Transverse colon (tissue), 4 donors: ENCODE data around the gene KCNK5. TPM values are rescaled to one million over a fixed set of nuclear protein-coding genes. Genes with fewer than 3 reads are reported as not detected.

Experiments
- DNase-seq: peaks from one replicate; pipeline ENCODE4 v3.0.0-alpha.2; 2019
- H3K27ac ChIP-seq, 4 donors: fragments of 200-600 bp; sonication (generic); 2 replicates each; pipeline ENCODE4 v1.5.1; 2016 to 2018; ENCODE audit warnings: inconsistent platforms in 4 of 4
- H3K27me3 ChIP-seq: fragments of 200-600 bp; sonication (generic); 2 replicates; pipeline ENCODE4 v1.5.1; 2017; ENCODE audit warnings: inconsistent platforms
- H3K36me3 ChIP-seq, 4 donors: fragments of 200-600 bp; sonication (generic); 2 replicates each; pipeline ENCODE4 v1.5.1; 2017 to 2019; ENCODE audit warnings: inconsistent platforms in 4 of 4
- H3K4me1 ChIP-seq, 4 donors: fragments of 200-600 bp; sonication (generic); 2 replicates each; pipeline ENCODE4 v1.5.1; 2017 to 2020; ENCODE audit warnings: inconsistent platforms in 4 of 4
- H3K4me3 ChIP-seq, 4 donors: fragments of 200-600 bp; sonication (generic); 1 replicate in 1 of 4; 2 replicates in 3 of 4; pipeline versions ENCODE4 v1.5.1 to v1.6.1; 2017 to 2019; ENCODE audit warnings: inconsistent platforms in 4 of 4
- H3K9me3 ChIP-seq, 2 donors: fragments of 200-600 bp; sonication (generic); 2 replicates each; pipeline ENCODE4 v1.5.1; 2017 to 2019; ENCODE audit warnings: inconsistent platforms in 2 of 2
- EP300 ChIP-seq: sonication (generic); formaldehyde crosslinking; IDR thresholded peaks from one replicate; pipeline ENCODE4 v1.6.1; 2017; ENCODE audit warnings: antibody characterized with exemption, low read depth
- POLR2A ChIP-seq: fragments of 450-650 bp; IDR thresholded peaks from one replicate; pipeline ENCODE4 v1.6.1; 2016; ENCODE audit warnings: antibody characterized with exemption, mild to moderate bottlenecking, moderate library complexity
- POLR2AphosphoS5 ChIP-seq, 3 donors: sonication (generic); formaldehyde crosslinking; IDR thresholded peaks; one replicate each; pipeline ENCODE4 v1.6.1; 2016; ENCODE audit warnings: antibody characterized with exemption in 3 of 3
- whole genome bisulfite sequencing, 2 donors: methylation state at CpG; one replicate each; pipeline ENCODE4 v1.1.5; 2018; ENCODE audit warnings: low coverage in 1 of 2; 5-methylcytosine and 5-hydroxymethylcytosine counted together
- in situ Hi-C, 4 donors: fragments of 200-750 bp; cut with MboI; loops; one replicate each; pipeline versions ENCODE4 v1.15.0 to v1.15.1; 2017; ENCODE audit warnings: low sequenced_read_pairs in 3 of 4, low pct_ligation_motif_present in 1 of 4, low pct_unique_long_range_greater_than_20kb in 1 of 4
- intact Hi-C: fragments of 100-400 bp; cut with DNase I; formaldehyde crosslinking; loops from one replicate; pipeline ENCODE4 v1.15.1; 2023; ENCODE audit warnings: low total_unique reads
- total RNA-seq, 4 donors: library from RNA; depleted of rRNA; stranded (reverse); fragments of >200 nt; gene quantifications; one replicate each; pipeline ENCODE4 v1.1.0, GENCODE V29; 2016
- TF ChIP-seq, protein P1 (sequence below), 5 experiments: fragments of 200-600 bp in 3 of 5; fragments of 450-650 bp in 2 of 5; sonication (generic) in 3 of 5; IDR thresholded peaks; 1 replicate in 2 of 5; 2 replicates in 3 of 5; pipeline ENCODE4 v1.5.1; 2016 to 2017; ENCODE audit warnings: antibody characterized with exemption in 5 of 5, inconsistent platforms in 3 of 5, mild to moderate bottlenecking in 2 of 5, moderate library complexity in 1 of 5

Gene KCNK5
- total RNA-seq, 4 donors from 2014 or later: 9.6 to 86.0 (median 64.5) TPM

GRCh38 chr6:39268171-39268570 lies 38.9 kb upstream of the KCNK5 start:
- WGBS, 2 donors: 77 to 95% methylated on average over 4 to 7 of the region's 7 CpGs
- in situ Hi-C loops: no loop called here
- Histone ChIP-seq H3K4me3 (no peak overlapping the region), H3K4me1 (peaks cover 6 to 34% (median 10%) of the 10 kb centered on the region in 4 donors), H3K36me3 (no peaks in the 10 kb centered on the region), H3K27me3 (no peaks in the 10 kb centered on the region), H3K9me3 (no peaks in the 10 kb centered on the region), H3K27ac (no peak overlapping the region)
- intact Hi-C loops: no loop called here
- no peak for DNase-seq
- TF ChIP-seq, protein P1, sequence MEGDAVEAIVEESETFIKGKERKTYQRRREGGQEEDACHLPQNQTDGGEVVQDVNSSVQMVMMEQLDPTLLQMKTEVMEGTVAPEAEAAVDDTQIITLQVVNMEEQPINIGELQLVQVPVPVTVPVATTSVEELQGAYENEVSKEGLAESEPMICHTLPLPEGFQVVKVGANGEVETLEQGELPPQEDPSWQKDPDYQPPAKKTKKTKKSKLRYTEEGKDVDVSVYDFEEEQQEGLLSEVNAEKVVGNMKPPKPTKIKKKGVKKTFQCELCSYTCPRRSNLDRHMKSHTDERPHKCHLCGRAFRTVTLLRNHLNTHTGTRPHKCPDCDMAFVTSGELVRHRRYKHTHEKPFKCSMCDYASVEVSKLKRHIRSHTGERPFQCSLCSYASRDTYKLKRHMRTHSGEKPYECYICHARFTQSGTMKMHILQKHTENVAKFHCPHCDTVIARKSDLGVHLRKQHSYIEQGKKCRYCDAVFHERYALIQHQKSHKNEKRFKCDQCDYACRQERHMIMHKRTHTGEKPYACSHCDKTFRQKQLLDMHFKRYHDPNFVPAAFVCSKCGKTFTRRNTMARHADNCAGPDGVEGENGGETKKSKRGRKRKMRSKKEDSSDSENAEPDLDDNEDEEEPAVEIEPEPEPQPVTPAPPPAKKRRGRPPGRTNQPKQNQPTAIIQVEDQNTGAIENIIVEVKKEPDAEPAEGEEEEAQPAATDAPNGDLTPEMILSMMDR (IDR thresholded peaks at IDR 0.05): no peak
- TF ChIP-seq POLR2A (no peak), POLR2AphosphoS5 (IDR thresholded peaks at IDR 0.05) (no peak), EP300 (no peak)

GRCh38 chr6:39266782-39267355 lies 37.6 kb upstream of the KCNK5 start:
- Histone ChIP-seq H3K9me3 (no peaks in the 10 kb centered on the region), H3K4me1 (peaks cover 6 to 36% (median 10%) of the 10 kb centered on the region in 4 donors), H3K4me3 (no peak overlapping the region), H3K27me3 (no peaks in the 10 kb centered on the region), H3K27ac (peak overlapping the region; percentile 63 to 71 (median 64)), H3K36me3 (no peaks in the 10 kb centered on the region)
- intact Hi-C loops (no loop called here), in situ Hi-C loops (no loop called here)
- TF ChIP-seq POLR2A (no peak), POLR2AphosphoS5 (IDR thresholded peaks at IDR 0.05) (no peak), EP300 (no peak)
- TF ChIP-seq, protein P1 (IDR thresholded peaks at IDR 0.05): no peak
- no peak for DNase-seq
- 41 to 43% methylated on average over 1 to 5 of the region's 5 CpGs for WGBS, 2 donors

DNA sequence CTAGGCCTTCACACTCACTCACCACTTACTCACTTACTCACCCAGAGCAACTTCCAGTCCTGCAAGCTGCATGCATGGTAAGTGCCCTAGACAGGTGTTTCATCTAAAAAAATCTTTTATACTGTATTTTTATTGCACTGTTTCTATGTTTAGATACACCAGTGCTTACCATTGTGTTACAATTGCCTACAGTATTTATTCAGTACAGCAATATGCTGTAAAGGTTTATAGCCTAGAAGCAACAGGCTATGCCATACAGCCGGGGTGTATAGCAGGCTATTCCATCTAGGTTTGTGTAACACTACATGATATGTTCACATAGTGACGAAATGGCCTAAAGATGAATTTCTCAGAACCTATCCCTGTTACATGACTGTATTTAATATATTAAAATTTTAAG lies 37.1 kb upstream of the KCNK5 start:
- peak; percentile 44 for DNase-seq
- in situ Hi-C loops: no loop called here
- WGBS, 2 donors: 50 to 74% methylated on average over 2 of the region's 2 CpGs
- no peak overlapping the region for H3K4me3 ChIP-seq
- intact Hi-C loops: no loop called here
- H3K27me3 ChIP-seq: no peaks in the 10 kb centered on the region
- H3K27ac ChIP-seq: peak overlapping the region; percentile 63 to 71 (median 64)
- no peaks in the 10 kb centered on the region for H3K9me3 ChIP-seq
- peaks cover 6 to 36% (median 10%) of the 10 kb centered on the region in 4 donors for H3K4me1 ChIP-seq
- no peaks in the 10 kb centered on the region for H3K36me3 ChIP-seq
- TF ChIP-seq, protein P1 (IDR thresholded peaks at IDR 0.05): peak in 1 of 5 experiments; percentile 13
- TF ChIP-seq EP300: no peak
- TF ChIP-seq POLR2AphosphoS5 (IDR thresholded peaks at IDR 0.05): peak in 1 of 3 donors; percentile 60

DNA sequence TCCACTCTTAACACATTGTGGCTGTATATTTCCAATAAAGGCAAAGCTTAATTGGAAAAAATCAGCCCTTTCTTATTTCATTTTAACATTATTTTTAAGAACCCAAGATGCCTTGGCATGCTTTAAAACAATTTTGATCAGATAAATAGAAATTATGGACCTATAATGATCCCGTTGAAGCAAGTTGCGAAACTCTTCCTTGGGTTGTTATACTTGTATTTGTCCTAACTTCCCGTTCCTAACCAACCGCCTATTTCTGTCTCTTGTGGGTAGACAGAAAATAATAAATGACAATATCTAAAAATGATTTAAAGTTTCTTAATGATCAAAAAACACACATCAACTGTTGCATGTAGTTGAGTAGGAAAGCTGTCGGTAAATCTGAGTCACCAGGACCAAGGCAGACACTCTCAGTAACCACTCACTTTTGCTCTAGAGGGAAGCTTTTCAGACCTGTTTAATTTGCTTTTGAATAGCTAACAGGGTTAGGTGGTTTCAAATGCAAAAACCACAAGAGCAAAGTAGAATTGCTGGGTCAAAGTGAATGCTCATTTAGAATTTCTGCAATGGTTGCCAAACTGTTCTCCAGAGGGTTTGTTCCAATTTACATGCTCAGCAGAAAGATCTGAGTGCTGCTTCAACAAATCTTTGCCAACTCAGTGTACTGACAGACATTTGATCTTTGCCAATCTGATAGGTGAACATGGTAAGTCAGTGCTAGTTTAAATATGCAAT lies 34.2 kb upstream of the KCNK5 start:
- in situ Hi-C loops: no loop called here
- DNase-seq: no peak
- TF ChIP-seq, protein P1 (IDR thresholded peaks at IDR 0.05): no peak
- TF ChIP-seq EP300 (no peak), POLR2A (no peak), POLR2AphosphoS5 (IDR thresholded peaks at IDR 0.05) (no peak)
- 42% methylated on average over 5 of the region's 5 CpGs; no CpG with 5 or more reads in 1 of the 2 donors for WGBS, 2 donors
- H3K36me3 ChIP-seq: no peaks in the 10 kb centered on the region
- H3K27me3 ChIP-seq: no peaks in the 10 kb centered on the region
- peaks cover 6 to 31% (median 10%) of the 10 kb centered on the region in 4 donors for H3K4me1 ChIP-seq
- no peak overlapping the region for H3K27ac ChIP-seq
- intact Hi-C loops: no loop called here
- no peak overlapping the region for H3K4me3 ChIP-seq
- no peaks in the 10 kb centered on the region for H3K9me3 ChIP-seq
